HG03045 (cell line): ENCODE data around the gene MMS22L.

Experiments used
- ATAC-seq: cut with Tn5 transposase; IDR thresholded peaks from one replicate; pipeline ENCODE4 v1.9.1; 2021; ENCODE audit warnings: mild to moderate bottlenecking, moderate library complexity; ENCODE audit not compliant: unreplicated experiment

Gene MMS22L

GRCh38 chr6:97092673-97093305, 190.2 kb downstream of the MMS22L start:
- no peak for ATAC-seq
